Stimulated activated effector memory CD8-positive, alpha-beta T cell treated with anti-CD3 and anti-CD28 coated beads, Interleukin-12 subunit alpha, Interleukin-12 subunit beta, amount 100 ng/mL, for 72 hours (primary cell): ENCODE results near the gene OR52N1.

Experiments
- ATAC-seq: fragments of 150-1000 bp; cut with Tn5 transposase; 2 replicates; pipeline ENCODE4 v1.10.0; 2021
- DNase-seq, 2 donors: peaks; one replicate each; pipeline ENCODE4 v3.0.0; 2021 to 2022; ENCODE audit warnings: low spot score in 2 of 2
- H3K27ac Mint-ChIP-seq: one replicate; pipeline ENCODE4 v1.8.0; 2022; ENCODE audit warnings: mild to moderate bottlenecking, mixed read lengths
- H3K36me3 Mint-ChIP-seq: one replicate; pipeline ENCODE4 v1.8.0; 2022; ENCODE audit warnings: mild to moderate bottlenecking, mixed read lengths
- H3K4me1 Mint-ChIP-seq: one replicate; pipeline ENCODE4 v1.8.0; 2022; ENCODE audit warnings: mixed read lengths
- H3K4me3 Mint-ChIP-seq: one replicate; pipeline ENCODE4 v1.8.0; 2022; ENCODE audit warnings: mild to moderate bottlenecking, mixed read lengths
- H3K9me3 Mint-ChIP-seq: one replicate; pipeline ENCODE4 v1.8.0; 2022; ENCODE audit warnings: mixed read lengths

Gene OR52N1

GRCh38 chr11:5791165-5791564 lies at the start of gene OR52N1:
TSS of gene OR52N1 (minus strand) at chr11:5791265. CDS start at chr11:5788816, 2,449 bp downstream.
- no peak for DNase-seq
- H3K36me3 Mint-ChIP-seq: no peaks in the 10 kb centered on the region
- H3K4me1 Mint-ChIP-seq: no peaks in the 10 kb centered on the region
- H3K9me3 Mint-ChIP-seq: no peaks in the 10 kb centered on the region
- H3K4me3 Mint-ChIP-seq: no peak within 1 kb of the TSS
- no peak within 1 kb of the TSS for H3K27ac Mint-ChIP-seq
- ATAC-seq: no peak

GRCh38 chr11:5837695-5838094 lies 46.6 kb upstream of the OR52N1 start:
- no peak overlapping the region for H3K27ac Mint-ChIP-seq
- DNase-seq (no peak), ATAC-seq (no peak)
- peaks cover 4% of the 10 kb centered on the region for H3K9me3 Mint-ChIP-seq
- H3K4me3 Mint-ChIP-seq: no peak overlapping the region
- no peaks in the 10 kb centered on the region for H3K4me1 Mint-ChIP-seq
- H3K36me3 Mint-ChIP-seq: no peaks in the 10 kb centered on the region

GRCh38 chr11:5833446-5833845 lies 42.4 kb upstream of the OR52N1 start:
- Mint-ChIP-seq H3K4me1 (no peaks in the 10 kb centered on the region), H3K27ac (no peak overlapping the region), H3K9me3 (peaks cover 2% of the 10 kb centered on the region), H3K4me3 (no peak overlapping the region), H3K36me3 (no peaks in the 10 kb centered on the region)
- DNase-seq (no peak), ATAC-seq (no peak)

- H3K27ac Mint-ChIP-seq: no peak overlapping the region
- no peak overlapping the region for H3K4me3 Mint-ChIP-seq
- no peaks in the 10 kb centered on the region for H3K9me3 Mint-ChIP-seq
- DNase-seq (no peak), ATAC-seq (peak; percentile 42)
- no peaks in the 10 kb centered on the region for H3K4me1 Mint-ChIP-seq
- no peaks in the 10 kb centered on the region for H3K36me3 Mint-ChIP-seq
These were observed 40.2 kb upstream of the OR52N1 start for GRCh38 chr11:5831196-5831829.

- no peaks in the 10 kb centered on the region for H3K36me3 Mint-ChIP-seq
- H3K4me3 Mint-ChIP-seq: peak overlapping the region; percentile 41
- peak overlapping the region; percentile 57 for H3K27ac Mint-ChIP-seq
- peaks cover 6% of the 10 kb centered on the region for H3K4me1 Mint-ChIP-seq
- DNase-seq (no peak), ATAC-seq (no peak)
- H3K9me3 Mint-ChIP-seq: no peaks in the 10 kb centered on the region
These were observed 27.3 kb upstream of the OR52N1 start for GRCh38 chr11:5818245-5818886.

GRCh38 chr11:5815534-5815933 lies 24.5 kb upstream of the OR52N1 start:
- no peaks in the 10 kb centered on the region for H3K9me3 Mint-ChIP-seq
- H3K4me3 Mint-ChIP-seq: no peak overlapping the region
- no peaks in the 10 kb centered on the region for H3K36me3 Mint-ChIP-seq
- H3K4me1 Mint-ChIP-seq: peaks cover 6% of the 10 kb centered on the region
- ATAC-seq (no peak), DNase-seq (no peak)
- H3K27ac Mint-ChIP-seq: no peak overlapping the region

GRCh38 chr11:5809905-5810795 lies 19.1 kb upstream of the OR52N1 start:
- Mint-ChIP-seq H3K9me3 (no peaks in the 10 kb centered on the region), H3K4me3 (no peak overlapping the region), H3K27ac (no peak overlapping the region), H3K4me1 (peaks cover 15% of the 10 kb centered on the region), H3K36me3 (no peaks in the 10 kb centered on the region)
- no peak for ATAC-seq
- DNase-seq: no peak

GRCh38 chr11:5809122-5809519 lies 18.1 kb upstream of the OR52N1 start:
- Mint-ChIP-seq H3K9me3 (no peaks in the 10 kb centered on the region), H3K4me1 (peaks cover 15% of the 10 kb centered on the region), H3K4me3 (peak overlapping the region; percentile 82), H3K27ac (peak overlapping the region; percentile 80), H3K36me3 (no peaks in the 10 kb centered on the region)
- DNase-seq (no peak), ATAC-seq (peak; percentile 38)

- peak; percentile 60 to 84 for DNase-seq
- H3K27ac Mint-ChIP-seq: peak within 1 kb of the TSS; percentile 80
- peak within 1 kb of the TSS; percentile 82 for H3K4me3 Mint-ChIP-seq
These were observed 17.5 kb upstream of the OR52N1 start, which contains the start of gene OR52N2 for GRCh38 chr11:5808500-5809121. TSS of gene OR52N2 (plus strand) at chr11:5808924. CDS start at chr11:5820336, 11,412 bp downstream.

GRCh38 chr11:5807580-5807979 lies 16.5 kb upstream of the OR52N1 start:
- no peak overlapping the region for H3K4me3 Mint-ChIP-seq
- H3K27ac Mint-ChIP-seq: no peak overlapping the region
- no peak for DNase-seq
- peaks cover 15% of the 10 kb centered on the region for H3K4me1 Mint-ChIP-seq
- ATAC-seq: no peak
- no peaks in the 10 kb centered on the region for H3K36me3 Mint-ChIP-seq
- H3K9me3 Mint-ChIP-seq: peaks cover 4% of the 10 kb centered on the region

More at GRCh38 chr11:5808500-5809121, 17.5 kb upstream of the OR52N1 start, which contains the start of gene OR52N2:
- peak; percentile 92 for ATAC-seq
- Mint-ChIP-seq H3K4me1 (peaks cover 15% of the 10 kb centered on the region), H3K9me3 (no peaks in the 10 kb centered on the region), H3K36me3 (no peaks in the 10 kb centered on the region)

- no peak for DNase-seq
These were observed 12.9 kb upstream of the OR52N1 start for GRCh38 chr11:5803982-5804381.

GRCh38 chr11:5796541-5796940 lies 5.5 kb upstream of the OR52N1 start:
- ATAC-seq (no peak), DNase-seq (no peak)
- no peaks in the 10 kb centered on the region for H3K9me3 Mint-ChIP-seq
- no peak overlapping the region for H3K4me3 Mint-ChIP-seq
- no peaks in the 10 kb centered on the region for H3K4me1 Mint-ChIP-seq
- H3K36me3 Mint-ChIP-seq: no peaks in the 10 kb centered on the region
- no peak overlapping the region for H3K27ac Mint-ChIP-seq

More at GRCh38 chr11:5803982-5804381, 12.9 kb upstream of the OR52N1 start:
- Mint-ChIP-seq H3K36me3 (no peaks in the 10 kb centered on the region), H3K9me3 (peaks cover 4% of the 10 kb centered on the region), H3K27ac (no peak overlapping the region), H3K4me3 (no peak overlapping the region), H3K4me1 (peaks cover 9% of the 10 kb centered on the region)
- no peak for ATAC-seq

GRCh38 chr11:5783255-5783654 lies 7.8 kb downstream of the OR52N1 start, which contains the start of gene OR52N5:
TSS of gene OR52N5 (minus strand) at chr11:5783355. CDS start at chr11:5778634, 4,721 bp downstream.
- Mint-ChIP-seq H3K9me3 (no peaks in the 10 kb centered on the region), H3K4me1 (no peaks in the 10 kb centered on the region), H3K27ac (no peak within 1 kb of the TSS), H3K4me3 (no peak within 1 kb of the TSS), H3K36me3 (no peaks in the 10 kb centered on the region)
- ATAC-seq: no peak
- DNase-seq: no peak

- H3K27ac Mint-ChIP-seq: no peak overlapping the region
- H3K36me3 Mint-ChIP-seq: no peaks in the 10 kb centered on the region
- H3K4me3 Mint-ChIP-seq: no peak overlapping the region
- no peaks in the 10 kb centered on the region for H3K4me1 Mint-ChIP-seq
- no peaks in the 10 kb centered on the region for H3K9me3 Mint-ChIP-seq
- DNase-seq: no peak
- no peak for ATAC-seq
These were observed 24.0 kb downstream of the OR52N1 start for GRCh38 chr11:5767056-5767455.

- H3K27ac Mint-ChIP-seq: no peak within 1 kb of the TSS
- H3K4me3 Mint-ChIP-seq: no peak within 1 kb of the TSS
- no peaks in the 10 kb centered on the region for H3K4me1 Mint-ChIP-seq
- DNase-seq (no peak), ATAC-seq (no peak)
- no peaks in the 10 kb centered on the region for H3K9me3 Mint-ChIP-seq
- no peaks in the 10 kb centered on the region for H3K36me3 Mint-ChIP-seq
These were observed 37.1 kb downstream of the OR52N1 start, which contains the start of gene OR52N4 for GRCh38 chr11:5753943-5754342. TSS of gene OR52N4 (plus strand) at chr11:5754243. CDS start at chr11:5754741, 498 bp downstream.
